Measurements from ENCODE around the gene MPHOSPH9. TPM values are rescaled to one million over a fixed set of nuclear protein-coding genes. Genes with fewer than 3 reads are reported as not detected.

Gene MPHOSPH9
- total RNA-seq, 2 experiments from 2014 or later = 129 to 186 TPM

DNA sequence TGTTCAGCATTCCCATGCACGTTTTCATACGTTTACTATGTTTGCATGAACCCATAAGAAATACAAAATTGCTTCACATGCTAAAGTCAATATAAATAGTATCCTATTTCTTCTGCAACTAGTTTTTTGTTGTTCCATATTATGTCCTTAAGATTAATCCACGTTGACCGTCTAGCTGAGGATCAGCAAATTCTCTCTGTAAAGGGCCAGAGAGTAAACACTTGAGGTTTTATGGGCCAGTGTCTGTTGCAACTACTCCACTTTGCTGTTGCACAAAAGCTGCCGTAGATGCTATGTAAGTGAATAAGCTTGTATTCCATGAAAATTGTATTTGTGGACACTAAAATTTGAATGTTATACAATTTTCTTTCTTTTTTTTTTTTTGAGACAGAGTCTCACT lies 61.0 kb downstream of the MPHOSPH9 start:
- Mint-ChIP-seq H3K4me1 (peaks cover 8% of the 10 kb centered on the region), H3K27ac (no peak overlapping the region), H3K4me3 (no peak overlapping the region), H3K27me3 (no peaks in the 10 kb centered on the region), H3K9me3 (ENCODE audit: low read depth) (no peaks in the 10 kb centered on the region), H3K36me3 (peaks cover 36% of the 10 kb centered on the region)
- no peak for ATAC-seq
- CTCF ChIA-PET = no interaction called here
- DNase-seq = no peak

DNA sequence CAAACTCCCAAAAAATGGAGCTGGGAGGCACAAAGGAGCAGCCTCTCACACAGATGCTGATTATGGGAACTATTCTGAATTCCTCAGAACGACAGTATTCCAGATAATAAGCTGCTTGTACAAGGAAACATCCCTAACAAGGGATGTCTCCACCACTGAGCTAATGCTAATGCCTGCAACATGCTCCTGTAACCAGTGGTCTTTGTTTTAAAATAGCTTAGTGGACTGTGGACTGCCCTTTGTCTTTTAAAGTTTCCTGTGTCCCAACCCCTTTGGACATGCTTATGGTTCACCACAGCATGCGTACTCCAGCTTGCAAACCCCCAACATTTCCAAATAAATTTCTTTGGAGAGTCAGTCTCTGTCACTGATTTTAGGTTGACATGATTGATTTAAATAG lies 65.6 kb downstream of the MPHOSPH9 start:
- Mint-ChIP-seq H3K9me3 (ENCODE audit: low read depth) (no peaks in the 10 kb centered on the region), H3K4me1 (peaks cover 14% of the 10 kb centered on the region), H3K4me3 (no peak overlapping the region), H3K36me3 (peaks cover 37% of the 10 kb centered on the region), H3K27ac (no peak overlapping the region), H3K27me3 (no peaks in the 10 kb centered on the region)
- no peak for ATAC-seq
- CTCF ChIA-PET = interaction anchor here (1.4 kb wide), 1 partner anchor 71 kb away, joined by 8 read pairs; no protein-coding TSS in a partner anchor
- DNase-seq = no peak

DNA sequence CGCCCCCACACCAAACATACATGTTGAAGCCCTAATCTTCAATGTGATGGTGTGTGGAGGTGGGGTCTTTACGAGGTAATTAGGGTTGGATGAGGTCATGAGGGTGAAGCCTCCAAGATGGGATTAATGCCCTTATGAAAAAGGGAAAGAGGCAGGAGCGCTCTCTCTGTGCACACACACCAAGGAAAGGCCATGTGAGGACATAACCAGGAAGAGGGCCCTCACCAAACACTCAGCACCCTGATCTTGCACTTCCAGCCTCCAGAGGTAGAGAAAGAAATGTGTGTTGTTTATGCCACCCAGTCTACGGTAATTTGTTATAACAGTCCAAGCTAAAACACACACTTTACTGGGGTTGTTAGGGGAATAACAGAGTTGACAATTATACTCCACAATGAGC lies 67.4 kb downstream of the MPHOSPH9 start:
- Mint-ChIP-seq H3K4me1 (peaks cover 11% of the 10 kb centered on the region), H3K9me3 (ENCODE audit: low read depth) (no peaks in the 10 kb centered on the region), H3K27me3 (no peaks in the 10 kb centered on the region), H3K27ac (peak overlapping the region; percentile 29), H3K4me3 (no peak overlapping the region), H3K36me3 (peaks cover 39% of the 10 kb centered on the region)
- no peak for DNase-seq
- no peak for ATAC-seq
- CTCF ChIA-PET = interaction anchor here (1.6 kb wide), 1 partner anchor 72 kb away, joined by 7 read pairs; no protein-coding TSS in a partner anchor

DNA sequence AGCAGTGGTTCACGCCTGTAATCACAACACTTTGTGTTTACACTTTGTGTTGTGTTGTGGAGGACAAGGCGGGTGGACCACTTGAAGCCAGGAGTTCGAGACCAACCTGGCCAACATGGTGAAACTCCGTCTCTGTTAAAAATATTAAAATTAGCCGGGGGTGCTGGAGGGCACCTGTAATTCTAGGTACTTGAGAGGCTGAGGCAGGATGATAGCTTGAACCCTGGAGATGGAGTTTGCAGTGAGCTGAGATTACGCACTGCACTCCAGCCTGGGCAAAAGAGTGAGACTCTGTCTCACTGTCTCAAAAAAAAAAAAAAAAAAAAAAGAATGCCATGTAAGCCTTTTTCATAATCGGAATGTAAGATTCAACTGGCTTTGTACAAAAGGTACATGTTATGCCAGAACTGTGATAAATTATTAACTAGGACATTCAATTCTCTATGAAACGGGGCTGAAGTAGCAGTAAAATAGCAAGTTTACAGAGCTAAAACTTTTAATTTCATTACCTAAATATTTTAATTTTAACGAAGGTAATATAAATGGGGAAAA lies 68.2 kb downstream of the MPHOSPH9 start:
- Mint-ChIP-seq H3K27me3 (no peaks in the 10 kb centered on the region), H3K4me1 (peaks cover 10% of the 10 kb centered on the region), H3K36me3 (peaks cover 39% of the 10 kb centered on the region), H3K4me3 (no peak overlapping the region), H3K27ac (no peak overlapping the region), H3K9me3 (ENCODE audit: low read depth) (no peaks in the 10 kb centered on the region)
- CTCF ChIA-PET = interaction anchor here (1.6 kb wide), 1 partner anchor 73 kb away, joined by 7 read pairs; no protein-coding TSS in a partner anchor
- ATAC-seq (no peak), DNase-seq (no peak)

DNA sequence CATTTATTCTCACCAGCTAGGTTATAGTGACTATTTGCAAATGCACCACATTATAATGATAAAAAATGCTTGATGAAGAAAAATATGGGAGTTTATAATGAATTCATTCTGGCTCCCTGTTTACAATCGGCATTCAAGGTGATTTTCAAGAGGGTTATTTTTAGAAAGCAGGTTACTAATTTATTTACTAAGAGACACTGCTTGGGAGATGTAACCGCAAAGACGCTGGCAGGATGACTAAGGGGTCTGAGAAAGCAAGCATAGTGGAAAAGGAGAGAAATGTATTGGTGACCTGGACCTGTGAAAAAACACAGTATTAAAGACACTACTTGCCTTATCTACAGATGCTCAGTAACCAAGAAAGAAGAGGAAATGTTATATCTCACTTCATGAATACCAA lies 68.7 kb downstream of the MPHOSPH9 start:
- DNase-seq = no peak
- peaks cover 42% of the 10 kb centered on the region for H3K36me3 Mint-ChIP-seq

DNA sequence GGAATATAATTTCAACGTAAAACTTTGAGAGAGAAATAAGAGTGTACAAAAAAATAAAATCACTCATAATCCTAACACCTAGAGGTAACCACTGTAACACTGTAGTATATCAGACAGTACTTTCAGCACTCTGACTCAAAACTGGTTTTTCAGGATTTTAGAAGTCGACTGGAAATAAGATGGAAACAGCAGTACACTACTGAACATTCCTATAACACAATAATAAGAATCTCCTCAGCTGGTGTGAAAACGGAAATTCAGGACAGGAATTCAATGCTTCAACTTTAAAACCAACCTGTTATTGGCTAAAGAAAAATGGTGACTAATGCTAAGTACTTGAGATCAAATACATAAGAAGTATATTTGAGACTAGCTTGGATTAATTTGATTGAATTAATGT lies 69.7 kb downstream of the MPHOSPH9 start:
- Mint-ChIP-seq H3K4me3 (no peak overlapping the region), H3K9me3 (ENCODE audit: low read depth) (no peaks in the 10 kb centered on the region), H3K4me1 (peaks cover 7% of the 10 kb centered on the region), H3K27ac (no peak overlapping the region), H3K36me3 (peaks cover 38% of the 10 kb centered on the region), H3K27me3 (no peaks in the 10 kb centered on the region)
- DNase-seq (no peak), ATAC-seq (no peak)
- CTCF ChIA-PET = interaction anchor here (1.0 to 1.1 kb wide), 2 partner anchors 13 to 47 kb away, joined by 3 read pairs; no protein-coding TSS in a partner anchor

More for the DNA sequence above, 68.7 kb downstream of the MPHOSPH9 start:
- H3K27ac Mint-ChIP-seq = no peak overlapping the region
- CTCF ChIA-PET = interaction anchor here (1.1 kb wide), 1 partner anchor 46 kb away, joined by 3 read pairs; no protein-coding TSS in a partner anchor
- ATAC-seq = peak; percentile 33
- H3K27me3 Mint-ChIP-seq = no peaks in the 10 kb centered on the region
- H3K4me3 Mint-ChIP-seq = no peak overlapping the region
- H3K4me1 Mint-ChIP-seq = peaks cover 10% of the 10 kb centered on the region
- no peaks in the 10 kb centered on the region for H3K9me3 Mint-ChIP-seq (ENCODE audit: low read depth)

DNA sequence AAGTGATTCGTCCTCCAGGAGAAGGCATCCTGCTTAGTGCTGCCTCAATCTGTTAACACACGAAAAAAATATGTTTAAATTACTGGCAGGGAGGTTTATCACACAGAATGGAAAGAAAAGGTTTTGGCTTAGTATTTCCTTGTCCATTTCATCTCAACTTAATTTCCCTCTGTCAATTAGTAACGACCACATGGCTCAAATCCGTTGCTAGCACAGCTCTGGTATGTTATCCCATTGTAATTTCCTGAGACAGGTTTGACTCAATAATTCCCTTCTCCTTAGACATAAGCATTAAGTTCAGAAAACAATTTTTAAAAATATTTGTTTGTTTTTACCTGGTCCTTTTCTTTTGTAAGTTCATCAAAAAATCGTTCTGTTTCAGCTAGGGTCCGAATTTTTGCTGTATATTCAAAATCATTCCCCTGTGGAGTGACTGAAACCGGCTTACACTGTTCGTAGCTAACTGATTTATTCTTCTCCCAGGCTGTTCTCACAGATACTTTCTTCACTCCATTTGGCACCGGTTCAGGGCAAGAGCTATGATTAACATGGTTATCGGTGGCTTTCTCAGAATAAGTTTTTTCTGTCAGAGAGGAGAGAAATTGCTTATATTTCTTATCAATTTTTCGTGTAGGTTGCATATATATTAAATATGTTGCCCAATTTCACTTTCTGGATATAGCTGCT lies 72.0 kb downstream of the MPHOSPH9 start:
- Mint-ChIP-seq H3K4me1 (peaks cover 6% of the 10 kb centered on the region), H3K4me3 (no peak overlapping the region), H3K36me3 (peaks cover 40% of the 10 kb centered on the region), H3K27me3 (no peaks in the 10 kb centered on the region), H3K27ac (no peak overlapping the region), H3K9me3 (ENCODE audit: low read depth) (no peaks in the 10 kb centered on the region)
- DNase-seq = no peak
- no peak for ATAC-seq
- CTCF ChIA-PET = interaction anchor here (0.6 to 1.4 kb wide), 6 partner anchors 8 to 112 kb away, joined by 3 read pairs; no protein-coding TSS in a partner anchor

DNA sequence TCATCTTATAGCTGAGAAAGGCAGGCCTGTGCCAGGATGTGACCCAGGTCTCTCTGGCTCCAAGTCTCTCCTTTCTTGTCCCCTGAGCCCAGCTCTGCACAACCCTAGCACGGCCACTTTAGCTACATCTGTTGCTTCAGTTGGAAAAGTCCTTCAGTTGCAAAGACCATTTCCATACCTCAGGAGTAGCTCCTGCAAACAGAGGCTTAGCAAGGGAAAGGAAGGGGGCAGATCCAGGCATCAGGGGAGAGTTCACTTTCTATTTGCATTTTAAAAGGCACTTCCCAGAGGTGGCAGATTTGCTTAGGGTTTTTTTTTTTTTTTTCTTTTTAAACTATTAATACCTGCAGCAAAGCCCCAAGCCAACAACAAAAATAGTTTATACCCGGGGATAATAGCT lies 79.0 kb downstream of the MPHOSPH9 start:
- no peak for ATAC-seq
- peaks cover 8% of the 10 kb centered on the region for H3K36me3 Mint-ChIP-seq
- peaks cover 12% of the 10 kb centered on the region for H3K27me3 Mint-ChIP-seq
- H3K9me3 Mint-ChIP-seq (ENCODE audit: low read depth) = no peaks in the 10 kb centered on the region
- DNase-seq = no peak
- no peak overlapping the region for H3K4me3 Mint-ChIP-seq
- peaks cover 14% of the 10 kb centered on the region for H3K4me1 Mint-ChIP-seq
- CTCF ChIA-PET = interaction anchor here (1.1 to 4.5 kb wide), 3 partner anchors 79 to 110 kb away, joined by 4 to 30 read pairs (median 14); no protein-coding TSS in a partner anchor
- no peak overlapping the region for H3K27ac Mint-ChIP-seq

DNA sequence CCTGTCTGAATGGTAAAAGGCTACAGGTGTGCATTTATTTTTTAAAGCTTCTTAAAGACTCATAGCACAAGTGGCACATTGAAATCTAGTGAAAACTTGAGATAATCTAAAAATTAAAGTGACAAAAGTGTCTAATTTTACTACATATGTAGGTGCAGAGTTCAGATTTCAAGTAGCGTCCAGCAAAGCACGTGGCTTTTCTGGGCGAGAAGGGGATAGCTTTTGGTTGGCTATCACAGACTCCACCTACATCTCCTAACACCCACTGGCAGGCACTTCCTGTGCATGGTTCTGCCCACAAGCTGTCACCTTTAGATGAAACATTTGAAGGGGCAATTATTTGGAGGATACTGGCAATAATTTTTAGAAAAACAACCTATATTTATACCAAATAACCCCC lies 80.1 kb downstream of the MPHOSPH9 start:
- peaks cover 14% of the 10 kb centered on the region for H3K4me1 Mint-ChIP-seq
- no peak for DNase-seq
- H3K4me3 Mint-ChIP-seq = no peak overlapping the region
- H3K9me3 Mint-ChIP-seq (ENCODE audit: low read depth) = no peaks in the 10 kb centered on the region
- no peak for ATAC-seq
- CTCF ChIA-PET = interaction anchor here (0.9 to 4.5 kb wide), 6 partner anchors 9 to 109 kb away, joined by 3 to 30 read pairs (median 8); no protein-coding TSS in a partner anchor
- H3K27ac Mint-ChIP-seq = no peak overlapping the region
- peaks cover 19% of the 10 kb centered on the region for H3K27me3 Mint-ChIP-seq
- peaks cover 8% of the 10 kb centered on the region for H3K36me3 Mint-ChIP-seq

DNA sequence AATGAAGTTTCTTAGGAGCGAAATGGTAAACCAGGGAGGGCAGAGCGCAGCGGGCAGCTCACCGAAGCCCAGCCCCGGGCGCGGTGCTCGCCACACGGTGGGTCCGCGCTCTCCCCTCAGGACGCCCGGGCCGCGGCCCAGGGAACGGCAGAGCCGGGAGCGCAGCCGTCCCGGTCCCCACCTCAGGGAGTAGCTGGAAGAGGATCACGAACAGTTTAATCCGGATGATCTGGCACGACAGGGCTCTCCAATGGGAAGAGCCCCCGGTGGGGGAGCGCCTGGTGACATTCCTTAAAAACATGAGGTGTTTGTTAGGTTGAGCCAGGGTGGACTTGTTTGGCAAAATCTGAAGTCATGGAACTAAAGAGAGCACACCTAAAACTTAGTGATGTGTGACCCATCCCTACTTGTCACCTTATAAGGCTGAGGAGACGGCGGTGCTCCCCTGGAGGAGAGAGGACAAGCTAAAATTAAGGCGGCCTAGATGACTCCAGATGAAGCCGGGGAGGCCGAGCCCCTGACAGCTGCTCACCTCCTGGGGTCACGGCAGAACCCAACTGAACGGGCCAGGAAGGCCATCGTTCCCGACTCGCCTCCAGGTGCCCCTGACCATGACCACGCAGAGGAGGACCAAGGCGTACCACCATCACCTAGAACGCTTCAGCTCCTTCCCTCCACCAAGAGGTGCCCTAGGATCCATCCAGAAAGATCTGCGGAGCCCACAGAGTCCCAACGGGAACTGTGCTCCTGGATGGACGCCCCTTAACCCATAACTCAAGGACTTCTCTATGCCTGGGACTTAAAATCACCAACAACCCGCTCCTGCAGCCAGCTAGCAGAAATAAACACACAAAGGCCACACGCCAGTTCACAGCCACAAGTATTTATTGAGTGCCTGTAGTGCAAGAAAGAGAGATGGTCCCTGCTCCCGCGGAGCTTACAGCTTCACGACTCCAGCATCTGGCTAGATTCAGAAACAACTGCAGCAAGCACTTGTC lies 81.2 kb downstream of the MPHOSPH9 start:
- Mint-ChIP-seq H3K27me3 (peaks cover 19% of the 10 kb centered on the region), H3K4me3 (peak overlapping the region; percentile 64), H3K27ac (peak overlapping the region; percentile 40), H3K4me1 (peaks cover 14% of the 10 kb centered on the region), H3K36me3 (peaks cover 5% of the 10 kb centered on the region), H3K9me3 (ENCODE audit: low read depth) (no peaks in the 10 kb centered on the region)
- ATAC-seq (peak; percentile 12), DNase-seq (no peak)
- CTCF ChIA-PET = interaction anchor here (0.8 to 4.5 kb wide), 9 partner anchors 10 to 173 kb away, joined by 3 to 30 read pairs (median 3); no protein-coding TSS in a partner anchor

DNA sequence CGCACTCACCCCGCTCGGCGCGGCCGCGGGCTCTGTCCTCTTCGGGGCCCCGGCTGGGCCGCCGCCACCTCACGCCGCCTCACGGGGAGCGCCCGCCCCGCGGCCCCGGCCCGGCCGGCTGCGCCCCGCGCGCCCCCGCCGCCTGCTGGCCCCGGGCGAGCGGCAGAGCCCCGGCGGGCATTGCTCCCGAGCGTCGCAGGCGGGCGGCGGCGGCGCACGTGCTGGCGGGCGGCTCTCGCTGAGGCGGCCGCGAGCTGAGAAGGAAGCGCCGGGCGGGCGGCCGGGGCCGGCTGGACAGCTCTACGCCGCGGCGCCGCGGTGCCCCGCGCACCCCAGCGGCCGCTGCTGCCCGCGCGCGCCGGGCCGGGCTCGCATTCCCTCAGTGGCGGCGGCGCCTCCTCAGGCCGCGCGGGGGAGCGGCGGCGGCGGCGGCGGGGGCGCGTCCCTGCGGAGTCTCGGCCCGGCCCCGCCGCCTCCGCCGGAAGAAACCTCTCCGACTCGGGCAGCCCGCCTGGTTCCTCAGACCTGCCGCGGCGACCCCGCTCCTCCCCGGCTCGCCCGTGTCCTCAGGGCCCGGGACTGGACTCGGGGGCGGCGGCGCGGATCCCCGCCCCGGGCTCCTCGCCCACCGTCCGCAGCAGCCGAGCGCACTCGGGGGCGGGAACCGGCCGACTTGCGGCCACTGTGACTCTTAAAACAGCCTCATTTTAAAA lies 82.0 kb downstream of the MPHOSPH9 start, which contains the start of gene PITPNM2:
Gene PITPNM2, minus strand, starts transcription at position 347 of the 713 bp plus-strand sequence. CDS start 116,500 bp downstream, outside the sequence.
- H3K36me3 Mint-ChIP-seq = peaks cover 2% of the 10 kb centered on the region
- ATAC-seq (peak; percentile 88), DNase-seq (peak; percentile 65)
- no peaks in the 10 kb centered on the region for H3K9me3 Mint-ChIP-seq (ENCODE audit: low read depth)
- peaks cover 19% of the 10 kb centered on the region for H3K27me3 Mint-ChIP-seq
- CTCF ChIA-PET = interaction anchor here (0.8 to 4.5 kb wide), 8 partner anchors 52 to 172 kb away, joined by 3 to 30 read pairs (median 4); no protein-coding TSS in a partner anchor
- peak within 1 kb of the TSS; percentile 65 for H3K4me3 Mint-ChIP-seq
- H3K4me1 Mint-ChIP-seq = peaks cover 14% of the 10 kb centered on the region
- peak within 1 kb of the TSS; percentile 40 for H3K27ac Mint-ChIP-seq

DNA sequence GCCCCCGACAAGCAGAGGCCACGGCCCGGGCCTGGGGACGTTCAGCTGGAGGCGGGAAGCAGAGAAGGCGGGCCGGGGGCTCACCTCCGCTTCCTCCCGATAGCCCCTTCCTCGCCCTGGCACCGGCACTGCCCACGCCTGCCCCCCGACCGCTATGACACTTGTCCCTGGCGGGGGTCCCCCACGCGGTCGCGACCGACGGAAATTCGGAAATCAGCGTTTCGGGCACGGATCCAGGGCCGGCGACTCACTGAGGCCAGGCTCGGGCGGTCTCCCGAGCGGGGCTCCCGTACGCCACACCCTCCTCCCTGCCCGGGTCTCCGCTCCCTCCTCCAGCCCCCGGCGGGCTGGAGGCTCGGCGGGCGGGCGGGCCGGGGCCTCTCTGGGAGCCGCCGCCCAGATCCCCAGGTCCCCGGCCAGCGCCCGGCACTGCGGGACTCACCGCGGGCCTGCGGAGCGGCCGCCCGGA lies 82.6 kb downstream of the MPHOSPH9 start:
- CTCF ChIA-PET = interaction anchor here (1.0 to 4.5 kb wide), 4 partner anchors 53 to 107 kb away, joined by 3 to 30 read pairs (median 8); no protein-coding TSS in a partner anchor
- Mint-ChIP-seq H3K4me1 (peaks cover 14% of the 10 kb centered on the region), H3K36me3 (no peaks in the 10 kb centered on the region), H3K4me3 (peak overlapping the region; percentile 65), H3K27me3 (peaks cover 19% of the 10 kb centered on the region), H3K9me3 (ENCODE audit: low read depth) (no peaks in the 10 kb centered on the region), H3K27ac (no peak overlapping the region)
- DNase-seq (no peak), ATAC-seq (peak; percentile 29)
